HG03378 (cell line): ENCODE data around the gene CHCHD3.

ENCODE experiments used
- ATAC-seq: cut with Tn5 transposase; IDR thresholded peaks from one replicate; pipeline ENCODE4 v1.9.1; 2021; ENCODE audit warnings: mild to moderate bottlenecking, moderate library complexity; ENCODE audit not compliant: unreplicated experiment

Gene CHCHD3

DNA sequence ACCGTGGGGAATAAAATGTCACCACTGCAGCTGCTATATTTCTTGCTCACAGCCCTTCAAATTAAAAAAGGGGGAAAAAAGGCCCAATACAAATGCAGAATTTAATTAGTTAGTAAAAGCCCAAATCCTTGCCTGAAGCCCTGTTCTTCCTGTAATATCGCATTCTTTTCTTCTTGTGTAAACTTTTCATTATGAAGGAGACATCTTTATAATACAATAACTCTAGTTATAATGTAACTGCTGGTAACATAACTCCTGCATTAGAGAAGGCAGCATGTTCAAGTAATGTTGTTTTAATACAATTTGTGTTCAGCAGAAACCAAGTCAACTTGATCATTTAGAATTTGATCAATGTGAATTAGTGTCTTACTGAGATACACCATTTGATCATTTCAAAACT, 250.9 kb downstream of the CHCHD3 start:
- ATAC-seq: no peak

DNA sequence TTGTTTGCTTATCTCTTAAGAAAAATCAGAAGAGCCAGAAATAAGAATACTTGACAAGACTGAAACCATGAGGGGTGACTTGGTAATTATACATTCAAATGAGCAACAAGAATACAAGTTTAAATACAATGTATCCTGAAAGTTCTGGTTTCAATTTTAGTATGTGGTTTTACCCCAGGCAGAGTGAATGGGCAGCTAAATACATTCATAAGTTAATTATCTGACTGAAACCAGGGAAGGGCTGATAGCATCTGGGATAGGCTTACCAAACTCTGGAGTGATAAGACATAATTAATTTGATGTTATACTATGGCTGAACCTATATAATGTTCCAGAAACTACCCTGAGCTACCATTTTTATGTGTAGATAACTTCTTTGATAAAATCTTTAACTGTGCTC, 253.4 kb downstream of the CHCHD3 start:
- ATAC-seq: no peak

DNA sequence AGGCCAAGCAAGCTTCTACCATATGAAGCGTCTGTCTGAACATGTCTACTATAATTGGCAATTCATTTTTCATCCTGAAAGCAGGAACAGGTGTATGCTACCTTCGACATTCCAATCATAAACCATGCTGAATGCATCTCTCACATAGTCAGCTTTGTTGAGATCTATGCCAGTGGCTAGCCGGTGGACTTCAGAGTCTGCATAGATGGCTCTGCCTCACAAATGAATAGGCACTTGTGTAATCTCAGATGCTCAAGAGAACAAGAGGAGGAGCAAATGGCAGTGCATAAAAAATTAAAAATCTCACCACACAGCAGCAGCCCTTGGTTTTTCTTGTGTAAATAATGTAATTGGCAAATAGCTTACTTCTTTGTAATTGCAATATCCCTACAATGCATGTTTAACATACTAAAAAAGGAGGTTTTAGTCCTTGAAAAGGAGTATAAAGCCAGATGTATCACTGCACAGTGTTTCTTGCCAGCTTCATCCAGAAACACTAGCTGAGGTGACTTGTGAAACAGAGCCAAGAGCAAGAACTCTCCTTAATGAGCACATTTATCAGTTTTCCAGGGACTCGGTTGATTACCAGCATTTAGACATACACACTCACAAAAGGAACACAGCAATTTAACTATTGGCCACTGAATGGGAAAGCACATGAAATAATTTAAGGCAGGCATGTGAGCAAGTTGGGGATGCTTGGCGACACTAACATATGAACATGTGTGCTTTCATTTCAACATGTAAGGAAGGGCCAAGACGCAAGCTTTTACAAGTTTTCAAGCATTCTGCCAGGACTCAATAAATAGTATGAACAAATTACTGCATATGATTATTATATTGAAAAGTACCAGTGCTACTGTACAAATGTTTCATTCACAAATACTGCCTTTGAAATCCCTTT, 255.7 kb downstream of the CHCHD3 start:
- no peak for ATAC-seq

DNA sequence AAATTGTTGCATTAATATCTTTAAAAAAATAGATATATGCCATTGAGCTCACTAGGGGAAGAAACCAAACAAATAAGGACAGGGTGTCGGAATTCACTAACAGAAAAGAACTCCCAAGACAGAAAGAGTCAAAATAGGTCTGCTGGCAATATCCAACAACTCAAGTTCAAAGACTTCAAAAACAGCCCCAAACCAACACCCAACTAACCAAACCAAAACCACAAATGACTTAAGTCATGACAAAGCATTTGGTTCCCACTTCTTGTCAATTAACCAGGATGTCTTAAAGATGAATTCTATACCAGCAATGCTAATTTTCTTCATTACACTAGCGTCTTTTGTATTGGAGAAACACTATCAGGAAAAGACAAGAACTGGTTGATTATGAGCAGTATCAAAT, 256.7 kb downstream of the CHCHD3 start:
- ATAC-seq: no peak

DNA sequence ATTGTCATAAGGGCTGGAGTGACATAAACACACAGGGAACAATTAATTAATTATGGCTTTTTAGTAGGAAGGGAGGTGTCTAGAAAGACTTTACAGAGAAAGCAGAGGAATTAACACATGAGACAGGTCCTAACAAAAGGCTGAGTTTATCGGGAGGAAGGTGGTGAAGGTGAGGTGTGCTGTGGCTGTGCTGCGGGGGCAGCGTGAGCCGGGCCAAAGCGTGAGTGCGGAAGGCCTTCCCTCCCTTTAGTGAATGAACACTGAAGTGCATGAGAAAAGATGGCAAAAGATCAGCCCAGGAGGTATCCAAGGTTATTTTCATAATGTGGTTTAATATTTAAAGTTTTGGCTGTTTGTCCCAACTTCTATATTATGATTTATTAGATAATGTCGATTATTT, 262.2 kb downstream of the CHCHD3 start:
- ATAC-seq: no peak

DNA sequence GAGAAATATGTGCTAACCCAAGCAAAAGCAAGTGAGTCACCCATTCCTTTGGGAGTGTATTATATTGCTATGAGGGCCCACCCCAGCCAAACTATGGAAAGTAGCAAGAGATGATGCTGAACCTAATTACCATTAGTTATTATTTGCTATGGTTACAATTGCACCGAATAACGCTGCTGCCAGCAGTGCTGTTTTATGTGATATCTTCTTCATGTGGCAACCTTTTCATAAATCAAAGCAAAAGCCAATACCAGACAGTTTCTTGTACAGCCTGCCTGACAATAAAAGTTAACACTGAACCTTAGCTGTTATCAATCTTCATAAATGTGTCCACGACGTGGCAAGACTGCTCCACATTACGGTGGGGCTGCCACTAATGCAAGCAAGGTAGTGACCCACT, 263.9 kb downstream of the CHCHD3 start:
- ATAC-seq: no peak

DNA sequence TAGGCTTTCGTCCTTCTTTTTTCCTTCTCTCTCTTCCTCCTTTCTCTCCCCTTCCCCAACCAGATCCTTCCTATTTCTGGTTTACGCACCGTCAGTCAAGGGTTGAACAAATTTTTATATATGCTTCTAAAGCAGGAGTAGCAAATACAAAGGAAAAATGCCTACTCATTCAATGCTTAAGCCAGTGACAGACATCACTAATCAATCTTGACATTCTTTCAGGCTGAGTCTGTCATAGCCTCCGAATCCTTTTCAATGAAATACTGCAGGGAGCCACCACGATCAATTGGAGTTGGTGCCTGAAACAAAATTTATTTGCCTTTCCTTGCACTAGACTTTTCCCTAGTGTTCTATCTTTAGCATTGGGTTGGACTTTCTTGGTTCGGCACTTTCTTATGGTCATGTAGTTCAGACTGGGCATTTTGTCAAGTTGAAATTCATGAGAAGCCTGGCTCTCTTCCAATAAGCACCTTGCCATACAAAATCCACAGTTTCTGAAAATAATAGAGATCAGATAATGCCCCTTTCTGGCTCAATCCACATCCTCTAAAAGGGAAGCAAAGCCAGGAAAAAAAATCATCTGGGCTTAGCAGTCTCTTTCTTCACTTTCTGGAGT, 266.1 kb downstream of the CHCHD3 start:
- no peak for ATAC-seq

DNA sequence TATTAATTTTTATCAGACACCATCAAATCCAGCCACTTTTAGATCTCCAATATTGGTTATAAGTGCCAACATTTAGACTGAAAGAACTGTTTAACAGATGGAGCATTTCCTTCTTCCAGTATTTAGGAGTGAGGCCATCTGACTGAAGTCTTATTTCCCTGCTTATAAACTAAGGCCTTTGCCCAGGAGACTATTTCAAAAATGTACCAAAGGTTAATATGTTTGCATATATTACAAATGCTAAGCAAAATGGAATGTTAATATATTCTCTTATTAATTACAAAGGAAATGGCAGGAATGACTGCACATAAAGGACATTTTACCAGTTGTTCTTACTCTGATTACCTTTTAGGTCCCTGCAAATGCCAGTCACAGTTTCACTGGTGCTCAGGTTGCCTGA, 266.8 kb downstream of the CHCHD3 start:
- no peak for ATAC-seq

DNA sequence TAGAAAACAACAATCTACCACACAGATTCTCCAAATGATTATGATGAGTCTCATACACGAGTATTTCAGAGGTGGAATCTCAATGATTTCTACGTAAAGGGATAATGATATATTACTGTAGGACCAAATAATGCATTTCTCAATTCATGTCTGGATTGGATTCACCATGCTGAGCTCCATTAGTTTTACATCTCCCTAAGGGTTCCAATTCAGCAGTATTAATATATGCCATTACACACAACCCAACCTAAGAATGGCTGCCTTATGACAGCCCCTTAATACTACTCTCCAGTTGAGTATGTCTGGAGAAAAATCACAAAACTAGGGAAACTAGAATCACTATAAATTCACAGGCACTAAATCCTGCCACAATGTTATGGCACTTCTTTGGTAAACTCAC, 271.3 kb downstream of the CHCHD3 start:
- no peak for ATAC-seq

DNA sequence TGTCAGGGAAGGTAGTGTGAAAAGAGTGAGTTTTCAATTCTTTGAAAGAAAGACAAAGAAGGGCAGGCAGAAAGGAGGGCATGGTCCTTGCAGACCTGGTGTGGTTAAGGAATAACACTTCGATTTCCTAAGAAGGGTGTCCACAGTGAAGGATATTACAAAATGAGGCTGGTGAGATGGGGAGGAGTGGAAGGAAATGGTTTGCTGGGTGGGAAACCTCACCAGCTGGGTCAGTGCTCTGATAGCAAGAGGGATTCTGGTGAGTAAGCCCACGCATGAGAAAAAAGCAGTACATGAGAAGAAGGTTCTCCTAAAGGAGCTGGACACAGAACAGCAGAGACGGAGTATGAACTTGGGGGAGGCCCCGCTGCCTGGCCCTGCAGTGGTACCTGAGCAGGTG, 275.1 kb downstream of the CHCHD3 start:
- ATAC-seq: no peak

DNA sequence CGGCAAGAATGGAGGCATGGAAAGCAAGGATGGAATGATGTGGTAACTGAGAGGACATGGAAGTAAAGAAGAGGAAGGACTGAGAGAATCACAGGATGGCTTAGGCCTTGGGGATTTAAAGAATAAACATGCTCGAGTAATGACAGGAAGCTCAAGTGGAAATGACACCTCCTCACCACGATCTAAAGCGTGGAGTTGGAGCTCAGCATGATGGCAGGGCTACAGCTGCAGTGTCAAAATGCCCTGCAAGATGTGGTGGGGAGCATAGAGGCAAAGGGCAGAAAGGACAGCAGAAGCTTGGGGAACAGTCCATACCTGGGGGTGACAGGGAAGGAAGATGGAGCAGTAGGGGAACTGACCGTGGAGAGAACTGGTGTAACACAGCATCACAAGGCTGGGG, 276.1 kb downstream of the CHCHD3 start:
- no peak for ATAC-seq

DNA sequence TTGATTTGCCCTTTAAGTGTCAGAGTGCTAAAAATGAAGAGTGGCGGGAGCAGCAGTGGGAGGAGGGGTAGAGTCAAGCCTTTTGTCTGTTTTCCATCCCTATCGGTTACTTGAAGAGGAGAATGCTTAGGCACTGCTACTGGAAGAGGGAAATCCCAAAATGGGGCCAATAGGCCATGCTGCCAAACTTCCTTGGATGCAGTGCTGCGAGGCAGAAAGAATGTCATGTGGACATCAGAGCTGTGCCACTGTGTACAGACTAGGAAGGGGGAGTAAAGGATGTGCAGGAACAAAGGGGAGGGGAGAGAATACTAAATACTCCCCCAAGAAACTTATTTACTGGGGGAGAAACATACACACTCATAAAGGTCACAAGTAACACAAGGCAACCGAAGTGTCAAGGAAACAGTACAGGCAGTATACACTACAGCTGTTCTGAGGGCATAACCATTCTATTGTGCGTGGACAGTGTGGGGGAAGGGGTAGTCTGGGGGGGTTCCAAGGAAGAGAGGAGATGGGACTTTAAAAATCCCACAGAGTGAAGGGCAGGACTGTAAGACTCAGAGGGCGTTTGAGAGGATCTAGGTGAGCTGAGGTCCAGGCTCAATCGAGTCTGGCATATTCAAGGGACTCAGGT, 276.9 kb downstream of the CHCHD3 start:
- no peak for ATAC-seq

DNA sequence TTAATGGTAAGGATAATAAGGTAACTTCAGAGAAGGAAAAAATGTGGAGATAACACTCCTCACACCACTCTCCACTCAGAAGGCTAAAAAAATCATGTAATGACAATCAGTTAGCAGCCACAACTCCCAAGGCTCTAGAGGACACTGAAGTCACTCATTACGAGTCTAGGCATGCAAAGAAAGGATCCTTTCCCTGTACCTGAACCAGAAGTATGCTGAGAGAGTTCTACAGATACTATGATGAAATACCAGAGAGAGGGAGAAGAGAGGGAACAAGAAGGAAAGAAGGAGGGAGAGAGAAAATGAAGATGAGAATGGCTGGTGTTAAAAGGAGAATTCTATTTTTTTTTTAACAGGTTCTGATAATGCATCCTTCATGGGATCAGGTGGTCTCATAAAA, 281.4 kb downstream of the CHCHD3 start:
- ATAC-seq: no peak

DNA sequence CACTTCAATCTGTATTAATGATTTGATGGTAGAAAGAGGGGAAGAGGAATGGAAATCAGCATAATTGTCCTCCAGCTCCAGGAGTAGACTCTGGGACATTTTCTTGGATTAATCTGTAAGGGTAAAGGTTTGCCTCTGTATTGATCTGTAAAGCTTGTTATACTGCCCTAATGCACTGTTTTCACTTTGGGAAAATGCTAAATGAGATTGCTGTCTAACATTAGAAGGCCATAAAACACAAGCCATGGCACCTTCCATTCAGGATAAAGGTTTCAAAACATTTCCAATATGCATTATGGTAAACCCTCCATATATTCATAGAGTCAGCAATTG, 282.8 kb downstream of the CHCHD3 start:
- no peak for ATAC-seq

DNA sequence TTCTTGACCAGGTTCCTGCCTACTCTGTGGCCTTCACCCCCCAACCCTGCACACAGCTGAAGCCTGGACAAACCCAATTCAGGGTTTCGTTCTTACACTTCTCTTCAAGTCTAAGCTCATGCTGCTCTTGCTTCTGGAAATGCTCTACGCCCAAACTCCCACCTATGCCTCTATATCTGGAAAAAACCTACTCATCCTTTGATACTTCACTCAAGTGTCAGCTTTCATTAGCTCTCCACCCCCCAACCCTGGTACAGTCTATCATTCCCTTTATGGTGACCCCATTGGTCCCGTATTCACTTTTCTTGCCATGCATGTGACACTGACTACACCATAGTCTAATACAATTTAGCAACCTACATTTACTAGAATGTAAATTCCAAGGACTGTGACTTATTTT, 284.7 kb downstream of the CHCHD3 start:
- no peak for ATAC-seq

DNA sequence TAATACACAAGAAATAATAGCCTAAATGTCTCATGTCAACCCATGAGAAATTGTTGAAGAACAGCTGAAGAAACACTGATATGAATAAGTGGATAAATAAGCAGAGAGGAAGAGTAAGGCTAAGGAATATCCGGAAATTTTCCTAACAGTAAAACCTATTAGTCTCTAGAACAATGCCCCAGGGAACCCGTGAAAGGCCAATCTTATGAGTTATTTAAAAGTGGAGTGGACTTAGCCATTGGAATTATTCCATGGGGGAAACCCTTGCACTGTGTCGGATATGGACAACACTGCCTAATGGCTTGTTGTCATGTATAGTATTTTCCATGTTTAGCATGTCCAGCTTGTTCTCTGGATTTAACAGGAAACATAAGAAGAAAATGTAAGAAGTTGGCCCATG, 288.4 kb downstream of the CHCHD3 start:
- no peak for ATAC-seq

DNA sequence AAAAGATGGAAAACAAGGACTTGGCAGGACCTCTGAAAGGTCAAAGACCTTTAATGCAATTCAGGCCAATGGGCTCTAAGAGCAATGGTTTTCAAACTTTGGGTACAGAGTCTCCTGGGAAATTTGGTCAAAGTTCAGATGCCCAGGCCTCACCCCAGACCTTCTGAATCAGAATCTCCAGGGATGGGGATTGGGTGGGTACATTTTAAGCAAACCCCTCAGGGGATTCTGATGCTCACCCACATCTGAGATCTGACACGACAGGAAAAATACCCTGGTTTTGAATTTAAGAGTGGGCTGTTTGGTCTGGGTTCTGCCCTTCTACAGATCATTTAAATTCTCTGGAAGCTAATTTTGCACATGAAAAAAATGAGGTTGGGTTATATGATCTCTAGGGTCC, 290.9 kb downstream of the CHCHD3 start:
- ATAC-seq: no peak

DNA sequence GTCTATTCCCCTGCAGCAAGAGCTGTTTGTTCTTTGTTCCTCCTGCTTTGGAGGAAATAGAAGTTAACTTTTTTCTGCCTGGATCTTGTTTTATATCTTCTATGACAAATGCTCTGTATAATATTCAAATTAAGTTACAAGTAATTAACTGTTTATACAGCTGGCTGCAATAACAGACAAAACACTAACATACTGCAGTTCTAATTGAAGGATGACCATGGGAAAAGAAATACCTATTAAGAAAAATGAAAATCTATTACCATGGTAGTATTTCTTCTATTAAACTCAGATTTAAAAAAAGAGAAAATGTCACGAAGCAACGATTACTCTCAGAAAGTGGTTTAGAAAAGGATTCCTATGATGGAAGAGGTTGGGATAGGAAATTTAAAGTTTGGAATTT, 291.8 kb downstream of the CHCHD3 start:
- ATAC-seq: no peak

DNA sequence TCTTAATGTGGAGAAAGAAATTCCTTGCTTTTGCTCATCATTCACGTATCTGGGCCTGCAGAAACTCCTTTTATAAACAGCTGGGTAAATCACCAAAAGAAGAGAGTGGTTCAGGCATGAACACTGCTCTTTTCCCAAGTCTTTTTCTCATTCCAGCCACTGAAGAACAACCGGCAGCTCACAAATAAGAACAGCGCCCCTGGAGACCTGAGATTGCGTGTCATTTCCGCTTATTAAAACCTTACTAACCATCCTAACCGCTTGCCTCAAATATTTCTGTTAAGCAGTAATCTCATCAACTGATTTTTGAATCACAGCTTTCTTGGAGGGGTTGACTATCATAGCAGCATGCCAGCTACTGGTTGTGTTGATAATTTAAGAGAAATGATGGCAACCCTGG, 292.6 kb downstream of the CHCHD3 start:
- ATAC-seq: no peak

DNA sequence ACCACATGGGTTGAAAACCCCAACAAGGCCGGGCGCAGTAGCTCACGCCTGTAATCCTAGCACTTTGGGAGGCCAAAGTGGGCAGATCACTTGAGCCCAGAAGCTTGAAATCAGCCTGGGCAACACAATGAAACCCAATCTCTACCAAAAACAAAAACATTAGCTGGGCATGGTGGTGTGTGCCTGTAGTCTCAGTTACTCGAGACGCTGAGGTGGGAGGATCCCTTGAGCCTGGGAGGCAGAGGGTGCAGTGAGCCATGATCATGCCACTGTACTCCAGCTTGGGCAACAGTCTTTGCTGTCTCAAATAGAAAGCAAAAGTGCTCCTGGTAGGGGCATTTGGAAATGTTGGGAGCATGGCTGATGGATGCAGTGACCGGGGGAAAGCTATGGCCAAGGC, 296.0 kb downstream of the CHCHD3 start:
- ATAC-seq: no peak

DNA sequence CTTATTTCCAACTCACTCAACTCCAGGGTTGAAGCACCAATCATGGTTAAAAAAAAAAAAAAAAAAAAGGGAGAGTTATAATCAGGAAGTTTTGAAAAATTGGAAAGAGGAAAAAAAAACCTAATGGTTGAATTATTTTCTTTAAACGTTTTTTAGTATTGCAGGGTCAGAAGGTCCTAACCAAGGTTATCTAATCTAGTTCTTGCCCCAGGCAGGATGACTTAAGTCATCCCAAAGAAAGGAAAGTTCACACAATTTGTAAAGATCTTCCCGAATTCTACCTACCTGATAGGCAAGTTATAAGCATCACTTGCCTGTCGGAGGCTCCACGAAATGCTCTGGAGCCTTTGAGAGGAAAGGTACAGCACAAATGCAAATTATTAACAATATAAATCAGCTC, 297.5 kb downstream of the CHCHD3 start:
- ATAC-seq: no peak

DNA sequence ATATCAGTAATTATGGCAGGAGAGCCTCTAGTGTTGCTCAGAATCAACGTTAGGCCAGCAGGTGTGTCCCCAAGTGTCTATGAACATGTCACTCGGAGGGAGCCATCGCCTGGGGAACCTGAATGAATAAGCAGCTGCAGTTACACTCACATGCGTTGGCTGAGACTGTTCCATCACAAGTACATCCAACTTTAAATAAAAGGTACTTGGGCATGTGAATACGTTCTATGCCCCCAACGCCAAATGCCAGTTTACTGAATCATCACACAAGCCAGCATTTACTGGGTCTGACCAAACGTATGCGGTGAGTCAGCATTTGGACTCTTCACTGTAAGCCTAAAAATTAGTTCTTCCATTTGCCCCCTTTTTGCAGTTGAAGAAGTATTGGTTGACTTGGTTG, 298.1 kb downstream of the CHCHD3 start:
- ATAC-seq: no peak
